Gastroesophageal sphincter (tissue), 2 donors: Measurements from ENCODE around the gene TOMM6.

ENCODE experiments used
- EP300 ChIP-seq: sonication (generic); formaldehyde crosslinking; IDR thresholded peaks from one replicate; pipeline ENCODE4 v1.6.1; 2017; ENCODE audit warnings: antibody characterized with exemption, mild to moderate bottlenecking
- POLR2A ChIP-seq, 2 donors: fragments of 450-650 bp; IDR thresholded peaks; one replicate each; pipeline ENCODE4 v1.6.1; 2017; ENCODE audit warnings: antibody characterized with exemption in 2 of 2, mild to moderate bottlenecking in 2 of 2, moderate library complexity in 1 of 2

DNA sequence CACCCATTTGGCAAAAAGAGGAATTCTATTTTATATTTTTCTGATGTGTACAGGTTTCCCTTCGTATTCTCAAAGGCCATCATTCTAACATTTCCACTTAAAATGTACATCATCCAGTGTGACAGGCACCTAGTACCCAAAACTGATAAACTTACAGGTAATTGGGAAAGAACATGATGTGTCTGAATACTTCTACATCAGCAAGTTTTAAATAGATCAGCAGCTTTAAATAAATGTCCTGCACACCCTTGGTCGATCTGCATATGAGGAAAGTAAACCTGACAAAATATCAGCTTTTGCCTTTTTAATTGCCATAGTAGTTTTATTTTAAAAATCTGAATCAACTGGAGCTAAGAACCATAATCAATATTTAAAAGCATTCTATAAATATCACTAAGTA is 26.5 kb downstream of the TOMM6 start:
- TF ChIP-seq POLR2A (IDR thresholded peaks at IDR 0.05) = no peak
- no peak for TF ChIP-seq EP300
